Tibial artery (tissue), 4 donors: ENCODE data around the gene CRYBB3.
"Not testable (repeated sequence)": the region's sequence is repeated elsewhere in the genome, so short reads cannot be mapped to it uniquely, and the experiment has no call there.

Experiments
- DNase-seq, 2 donors: peaks; one replicate each; pipeline ENCODE4 v3.0.0-alpha.2; 2019
- H3K27ac ChIP-seq, 2 donors: fragments of 200-600 bp; sonication (generic) in 1 of 2; 1 replicate in 1 of 2; 2 replicates in 1 of 2; pipeline ENCODE4 v1.5.1; 2018 to 2019; ENCODE audit warnings: mild to moderate bottlenecking in 1 of 2
- H3K27me3 ChIP-seq, 2 donors: fragments of 200-600 bp; sonication (generic) in 1 of 2; one replicate each; pipeline versions ENCODE4 v1.5.1 to v1.6.0; 2016 to 2019
- H3K36me3 ChIP-seq, 3 donors: fragments of 200-600 bp; sonication (generic) in 2 of 3; one replicate each; pipeline ENCODE4 v1.5.1; 2016 to 2019; ENCODE audit warnings: mild to moderate bottlenecking in 2 of 3
- H3K4me1 ChIP-seq, 4 donors: fragments of 200-600 bp; sonication (generic) in 2 of 4; 1 replicate in 3 of 4; 2 replicates in 1 of 4; pipeline ENCODE4 v1.5.1; 2016 to 2019
- H3K4me3 ChIP-seq, 2 donors: fragments of 200-600 bp; sonication (generic) in 1 of 2; 1 replicate in 1 of 2; 2 replicates in 1 of 2; pipeline ENCODE4 v1.5.1; 2018 to 2019; ENCODE audit warnings: mild to moderate bottlenecking in 2 of 2
- H3K9me3 ChIP-seq, 3 donors: fragments of 200-600 bp; sonication (generic) in 1 of 3; one replicate each; pipeline ENCODE4 v1.5.1; 2016 to 2019
- intact Hi-C: fragments of 100-400 bp; cut with DNase I; formaldehyde crosslinking; loops from one replicate; pipeline ENCODE4 v1.15.0; 2023; ENCODE audit warnings: low total_unique reads
- TF ChIP-seq, protein P1 (sequence below), 2 experiments: fragments of 200-600 bp in 1 of 2; fragments of 450-650 bp in 1 of 2; IDR thresholded peaks; one replicate each; pipeline ENCODE4 v1.5.1; 2017 to 2019; ENCODE audit warnings: antibody characterized with exemption in 2 of 2, mild to moderate bottlenecking in 1 of 2, moderate library complexity in 1 of 2

CRYBB3 gene

DNA sequence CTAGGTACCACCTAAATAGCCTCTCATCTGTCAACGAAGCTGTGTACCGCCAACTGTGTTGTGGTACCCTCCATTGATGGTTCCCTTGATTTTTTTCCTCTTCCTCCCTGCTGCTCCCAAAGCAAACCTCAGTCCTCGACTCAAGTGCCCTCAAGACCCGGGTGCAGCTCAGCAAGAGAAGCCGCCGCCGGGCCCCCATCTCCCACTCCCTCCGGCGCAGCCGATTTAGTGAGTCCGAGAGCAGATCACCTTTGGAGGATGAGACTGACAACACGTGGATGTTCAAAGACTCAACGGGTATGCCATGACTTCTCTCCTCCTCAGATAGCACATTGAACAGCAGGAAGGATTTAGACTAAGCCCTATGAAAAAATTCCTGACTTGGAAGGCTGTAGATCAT is 22.4 kb upstream of the CRYBB3 start:
- H3K4me3 ChIP-seq: no peak overlapping the region
- H3K27me3 ChIP-seq: no peaks in the 10 kb centered on the region
- DNase-seq: no peak
- TF ChIP-seq, protein P1, sequence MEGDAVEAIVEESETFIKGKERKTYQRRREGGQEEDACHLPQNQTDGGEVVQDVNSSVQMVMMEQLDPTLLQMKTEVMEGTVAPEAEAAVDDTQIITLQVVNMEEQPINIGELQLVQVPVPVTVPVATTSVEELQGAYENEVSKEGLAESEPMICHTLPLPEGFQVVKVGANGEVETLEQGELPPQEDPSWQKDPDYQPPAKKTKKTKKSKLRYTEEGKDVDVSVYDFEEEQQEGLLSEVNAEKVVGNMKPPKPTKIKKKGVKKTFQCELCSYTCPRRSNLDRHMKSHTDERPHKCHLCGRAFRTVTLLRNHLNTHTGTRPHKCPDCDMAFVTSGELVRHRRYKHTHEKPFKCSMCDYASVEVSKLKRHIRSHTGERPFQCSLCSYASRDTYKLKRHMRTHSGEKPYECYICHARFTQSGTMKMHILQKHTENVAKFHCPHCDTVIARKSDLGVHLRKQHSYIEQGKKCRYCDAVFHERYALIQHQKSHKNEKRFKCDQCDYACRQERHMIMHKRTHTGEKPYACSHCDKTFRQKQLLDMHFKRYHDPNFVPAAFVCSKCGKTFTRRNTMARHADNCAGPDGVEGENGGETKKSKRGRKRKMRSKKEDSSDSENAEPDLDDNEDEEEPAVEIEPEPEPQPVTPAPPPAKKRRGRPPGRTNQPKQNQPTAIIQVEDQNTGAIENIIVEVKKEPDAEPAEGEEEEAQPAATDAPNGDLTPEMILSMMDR (IDR thresholded peaks at IDR 0.05): no peak
- peaks cover 0 to 11% (median 2%) of the 10 kb centered on the region in 4 donors for H3K4me1 ChIP-seq
- H3K36me3 ChIP-seq: peaks cover 59 to 94% (median 90%) of the 10 kb centered on the region in 3 donors
- intact Hi-C loops: no loop called here
- peaks cover 0 to 4% (median 0%) of the 10 kb centered on the region in 3 donors for H3K9me3 ChIP-seq
- H3K27ac ChIP-seq: no peak overlapping the region

DNA sequence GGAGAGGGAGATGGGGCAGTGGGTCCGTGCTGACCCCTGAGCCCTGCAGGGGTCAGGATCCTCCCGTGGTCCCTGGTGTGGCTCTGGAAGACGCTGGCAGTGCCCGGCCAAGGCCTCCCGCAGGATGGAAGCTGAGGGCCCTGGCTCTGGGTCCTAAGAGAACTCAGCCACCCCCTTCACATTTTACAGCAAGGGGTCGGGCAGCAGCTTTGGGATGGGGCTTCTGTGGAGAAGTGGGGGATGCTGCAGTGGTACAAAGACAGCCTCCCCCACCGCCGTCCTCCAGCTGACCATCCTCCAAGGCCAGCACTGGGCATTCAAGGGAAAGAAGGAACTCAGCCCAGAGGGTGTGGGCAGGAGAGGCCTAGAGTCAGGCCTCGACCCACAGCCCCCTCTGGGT is 21.8 kb upstream of the CRYBB3 start:
- no peak for DNase-seq
- Histone ChIP-seq H3K36me3 (peaks cover 54 to 92% (median 89%) of the 10 kb centered on the region in 3 donors), H3K4me1 (peaks cover 0 to 18% (median 6%) of the 10 kb centered on the region in 4 donors), H3K4me3 (no peak overlapping the region), H3K27ac (no peak overlapping the region), H3K27me3 (no peaks in the 10 kb centered on the region), H3K9me3 (peaks cover 0 to 4% (median 0%) of the 10 kb centered on the region in 3 donors)
- TF ChIP-seq, protein P1 (IDR thresholded peaks at IDR 0.05): no peak
- intact Hi-C loops: no loop called here

DNA sequence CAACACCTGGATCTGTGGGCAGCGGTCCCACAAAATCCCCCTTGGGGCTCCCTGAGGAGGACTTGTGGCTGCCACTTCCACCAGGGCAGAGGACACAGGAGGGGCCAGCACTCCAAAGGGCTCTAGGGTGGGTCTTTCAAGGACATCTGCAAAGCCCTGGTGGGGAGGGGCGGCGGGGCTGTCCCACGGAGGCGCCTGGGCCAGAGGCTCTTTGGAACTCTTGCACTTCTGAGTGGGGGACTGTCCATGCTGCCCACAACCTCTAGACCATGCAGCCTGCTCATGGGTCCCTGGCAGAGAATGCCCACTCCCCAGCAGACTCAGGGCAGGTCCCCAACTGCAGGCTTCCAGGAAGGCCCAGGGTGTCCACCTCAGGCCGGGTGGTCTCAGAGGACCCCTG is 21.3 kb upstream of the CRYBB3 start:
- DNase-seq, H3K27ac ChIP-seq, intact Hi-C loops, H3K9me3 ChIP-seq, H3K27me3 ChIP-seq, H3K4me3 ChIP-seq: not testable (repeated sequence)
- peaks cover 0 to 21% (median 8%) of the 10 kb centered on the region in 4 donors for H3K4me1 ChIP-seq
- peaks cover 54 to 91% (median 84%) of the 10 kb centered on the region in 3 donors for H3K36me3 ChIP-seq

DNA sequence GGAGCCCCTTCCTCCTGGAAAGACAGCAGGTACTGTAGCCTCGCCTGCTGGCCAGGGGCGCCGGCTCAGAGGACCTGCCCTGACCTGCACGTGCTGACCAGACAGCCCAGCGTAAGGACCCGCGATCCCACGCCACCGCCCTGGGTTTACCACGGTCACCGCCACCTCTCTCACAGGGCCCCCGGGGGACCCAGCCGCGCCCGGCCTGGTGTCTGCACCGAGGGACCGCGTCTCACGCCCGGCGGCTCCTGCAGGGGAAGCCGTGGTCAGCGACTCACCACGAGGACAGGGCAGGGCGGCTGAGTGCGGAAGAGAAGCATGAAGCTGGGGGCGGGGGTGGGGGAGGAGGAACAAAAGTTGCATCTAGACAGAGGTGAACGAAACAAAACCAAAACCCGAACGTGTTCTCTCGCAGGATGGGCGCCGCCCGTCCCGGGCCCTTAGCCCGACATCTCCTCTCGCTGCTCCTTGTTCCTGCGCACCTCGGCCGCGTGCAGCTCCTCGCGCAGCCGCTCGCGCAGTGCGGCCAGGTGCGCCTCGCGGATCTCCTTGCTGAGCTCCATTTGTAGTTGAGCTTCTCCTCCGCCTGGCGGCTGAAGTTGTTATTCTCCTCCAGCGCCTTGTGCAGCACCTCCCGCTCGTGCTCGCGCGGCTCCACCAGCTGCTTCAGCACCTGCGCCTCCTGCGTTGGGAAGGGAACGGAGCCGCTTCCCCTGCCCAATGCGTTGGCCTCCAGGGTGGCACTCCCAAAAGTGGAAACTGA is 20.6 kb upstream of the CRYBB3 start:
- intact Hi-C loops, H3K4me3 ChIP-seq, H3K27me3 ChIP-seq, H3K9me3 ChIP-seq, DNase-seq, H3K27ac ChIP-seq: not testable (repeated sequence)
- Histone ChIP-seq H3K4me1 (peaks cover 0 to 21% (median 8%) of the 10 kb centered on the region in 4 donors), H3K36me3 (peaks cover 52 to 93% (median 83%) of the 10 kb centered on the region in 3 donors)

DNA sequence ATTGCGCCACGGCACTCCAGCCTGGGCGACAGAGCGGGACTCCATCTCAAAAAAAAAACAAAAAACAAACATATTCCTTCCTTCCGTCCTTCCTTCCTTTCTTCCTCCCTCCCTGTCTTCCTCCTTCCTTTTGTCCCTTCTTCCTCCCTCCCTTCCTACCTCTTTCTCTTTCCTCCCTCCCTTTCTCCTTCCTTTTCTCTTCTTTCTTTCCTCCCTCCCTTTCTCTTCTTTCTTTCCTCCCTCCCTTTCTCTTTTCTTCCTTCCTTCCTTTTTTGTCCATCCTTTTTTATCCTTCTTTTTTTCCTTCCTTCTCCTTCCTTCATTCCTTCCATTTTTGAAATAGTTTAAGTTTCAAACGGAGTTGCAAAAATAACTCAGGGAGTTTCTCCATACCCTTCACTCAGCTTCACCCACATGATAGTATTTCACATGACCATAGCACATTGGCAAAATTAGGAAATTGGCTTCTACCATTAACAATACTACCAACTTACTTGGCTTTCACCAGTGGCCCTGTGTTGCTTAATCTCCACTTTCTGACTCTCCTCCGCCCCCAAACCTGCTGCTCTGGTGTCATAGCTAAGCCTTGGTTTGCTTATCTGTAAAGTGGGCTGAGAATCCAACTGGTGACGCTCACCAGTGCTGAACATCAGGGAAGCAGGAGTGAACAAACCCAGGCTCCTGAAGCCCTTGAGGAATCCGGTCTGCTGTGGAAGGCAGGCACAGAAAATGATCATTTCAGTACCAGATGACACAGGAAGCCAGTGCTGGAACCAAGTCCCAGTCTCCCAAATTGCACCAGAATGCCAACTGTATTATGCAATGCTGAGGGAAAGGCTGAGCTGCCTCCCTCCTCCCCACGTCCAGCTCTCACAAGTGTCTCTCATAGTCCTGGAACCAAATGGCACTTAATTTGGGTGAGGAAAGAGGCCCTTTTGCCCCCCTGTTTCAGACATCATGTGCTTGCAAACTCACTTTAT is 17.2 kb upstream of the CRYBB3 start:
- Histone ChIP-seq H3K27me3 (no peaks in the 10 kb centered on the region), H3K4me3 (no peak overlapping the region), H3K4me1 (peaks cover 0 to 21% (median 6%) of the 10 kb centered on the region in 4 donors), H3K36me3 (peaks cover 54 to 93% (median 81%) of the 10 kb centered on the region in 3 donors), H3K9me3 (peaks cover 0 to 4% (median 0%) of the 10 kb centered on the region in 3 donors), H3K27ac (peak overlapping the region; percentile 42 to 63)
- TF ChIP-seq, protein P1 (IDR thresholded peaks at IDR 0.05): no peak
- intact Hi-C loops: no loop called here
- peak; percentile 40 to 75 for DNase-seq

DNA sequence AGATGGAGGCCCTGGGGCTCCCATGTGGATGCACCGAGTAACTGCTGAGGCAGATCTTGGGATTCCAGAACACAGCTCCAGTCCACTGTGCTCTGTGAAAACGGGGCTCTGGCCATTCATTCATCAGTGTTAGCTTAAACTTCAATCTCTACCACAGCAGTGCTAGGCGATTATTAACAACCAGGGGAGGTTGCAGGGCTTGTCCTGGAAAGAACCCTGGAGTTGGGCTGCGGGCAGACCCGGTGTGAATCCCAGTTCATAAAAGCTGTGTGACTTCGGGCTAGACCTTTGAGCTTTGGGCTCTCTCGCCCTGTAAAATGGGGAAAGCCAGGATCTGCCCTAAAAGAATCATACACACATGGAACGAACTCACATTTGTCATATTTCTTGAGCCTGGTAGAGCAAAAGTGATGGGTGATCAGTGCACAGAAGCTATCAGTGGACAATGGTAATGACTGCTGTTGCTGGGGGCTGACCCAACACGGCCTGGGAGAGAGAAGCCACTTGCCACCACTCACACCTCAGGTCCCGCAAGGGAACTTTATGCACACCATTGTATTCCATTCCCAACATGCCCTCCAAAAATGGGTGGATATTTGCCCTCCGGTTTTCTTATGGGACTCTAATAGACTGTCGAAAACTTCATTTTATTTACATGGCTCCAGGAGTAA is 15.6 kb upstream of the CRYBB3 start:
- Histone ChIP-seq H3K36me3 (peaks cover 46 to 93% (median 64%) of the 10 kb centered on the region in 3 donors), H3K27ac (no peak overlapping the region), H3K27me3 (no peaks in the 10 kb centered on the region), H3K4me1 (peaks cover 0 to 21% (median 6%) of the 10 kb centered on the region in 4 donors), H3K9me3 (peaks cover 0 to 4% (median 0%) of the 10 kb centered on the region in 3 donors), H3K4me3 (no peak overlapping the region)
- TF ChIP-seq, protein P1 (IDR thresholded peaks at IDR 0.05): no peak
- intact Hi-C loops: no loop called here
- no peak for DNase-seq
